Kidney (tissue), 14 donors: ENCODE data around the gene VSX1. TPM values are rescaled to one million over a fixed set of nuclear protein-coding genes. Genes with fewer than 3 reads are reported as not detected.
A peak's percentile ranks its signal among the peaks of the same experiment; 100 is the strongest.

Experiments used
- DNase-seq, 5 donors: peaks; one replicate each; pipeline ENCODE4 v3.0.0-alpha.2; 2013 to 2020
- FAIRE-seq: peaks from 2 replicates; lab custom pipeline; 2012; peaks lifted over from hg19 to GRCh38; lab: Jason Lieb, UNC
- H3K27ac ChIP-seq, 2 donors: one replicate each; pipeline ENCODE4 v1.7.0; 2013; ENCODE audit warnings: low read depth in 2 of 2, low read length in 2 of 2, inconsistent platforms in 1 of 2
- H3K27me3 ChIP-seq: one replicate; pipeline ENCODE4 v1.7.1; 2013; ENCODE audit warnings: low read length, inconsistent platforms; ENCODE audit not compliant: control insufficient read depth, insufficient read depth
- H3K36me3 ChIP-seq, 3 donors: one replicate each; pipeline versions ENCODE4 v1.7.0 to v1.7.1; 2013; ENCODE audit warnings: low read length in 3 of 3, control low read depth in 1 of 3, inconsistent platforms in 1 of 3; ENCODE audit not compliant: insufficient read depth in 3 of 3, control insufficient read depth in 2 of 3
- H3K4me1 ChIP-seq, 3 donors: one replicate each; pipeline versions ENCODE4 v1.7.0 to v1.7.1; 2013; ENCODE audit warnings: low read length in 3 of 3, inconsistent platforms in 1 of 3, low read depth in 1 of 3; ENCODE audit not compliant: control insufficient read depth in 2 of 3, insufficient read depth in 2 of 3
- H3K4me3 ChIP-seq, 3 donors: one replicate each; pipeline versions ENCODE4 v1.7.0 to v1.8.1; 2013; ENCODE audit warnings: low read length in 3 of 3, control low read depth in 1 of 3, inconsistent platforms in 1 of 3
- H3K9ac ChIP-seq, 3 donors: one replicate each; pipeline versions ENCODE4 v1.7.0 to v1.7.1; 2013; ENCODE audit warnings: low read length in 3 of 3, control low read depth in 1 of 3, inconsistent platforms in 1 of 3
- H3K9me3 ChIP-seq, 3 donors: one replicate each; pipeline versions ENCODE4 v1.7.0 to v1.7.1; 2013; ENCODE audit warnings: low read length in 3 of 3, control low read depth in 1 of 3, inconsistent platforms in 1 of 3; ENCODE audit not compliant: control insufficient read depth in 2 of 3, insufficient read depth in 1 of 3
- CTCF ChIP-seq: IDR thresholded peaks from 3 replicates; pipeline ENCODE4 v1.5.1; 2012; ENCODE audit warnings: mild to moderate bottlenecking, moderate library complexity, borderline replicate concordance; ENCODE audit not compliant: insufficient read depth; ENCODE audit errors: extremely low read depth
- intact Hi-C: fragments of 100-400 bp; cut with DNase I; formaldehyde crosslinking; loops from one replicate; pipeline ENCODE4 v1.11.1; 2022
- polyA plus RNA-seq: library from polyadenylated mRNA; stranded (reverse); fragments of 350-450 nt; fragmentation: Illumina TruSeq; extraction: RNeasy Lipid Tissue Mini Kit (QIAGEN cat#74804); gene quantifications from one replicate; pipeline ENCODE4 v1.2.3, GENCODE V29; 2014; ENCODE audit warnings: low read depth, low replicate concordance; ENCODE audit not compliant: insufficient read depth
- total RNA-seq: library from RNA; stranded (reverse); fragmentation: NEBNext Ultra II Directional; extraction: Animal tissue kit (Norgen Biotek cat#: 25700); gene quantifications from one replicate; pipeline ENCODE4 v1.2.1, GENCODE V29; 2021
- donor health status: control.
- donor health status: control.
- donor health status: control.
- donor health status: control.
- donor health status: control.
- donor health status: DM: yes; HTN: yes; CAD: no.
- donor health status: Normal renal cell carcinoma (clear cell type).

Gene VSX1
- total and polyA plus RNA-seq, 2 donors from 2014 or later = 0.41 TPM; not detected in 1

GRCh38 chr20:25043499-25044260 is 38.3 kb downstream of the VSX1 start:
- no peak for TF ChIP-seq CTCF
- no peak for FAIRE-seq
- H3K9ac ChIP-seq = peak overlapping the region in 1 of 3 donors; percentile 14

DNA sequence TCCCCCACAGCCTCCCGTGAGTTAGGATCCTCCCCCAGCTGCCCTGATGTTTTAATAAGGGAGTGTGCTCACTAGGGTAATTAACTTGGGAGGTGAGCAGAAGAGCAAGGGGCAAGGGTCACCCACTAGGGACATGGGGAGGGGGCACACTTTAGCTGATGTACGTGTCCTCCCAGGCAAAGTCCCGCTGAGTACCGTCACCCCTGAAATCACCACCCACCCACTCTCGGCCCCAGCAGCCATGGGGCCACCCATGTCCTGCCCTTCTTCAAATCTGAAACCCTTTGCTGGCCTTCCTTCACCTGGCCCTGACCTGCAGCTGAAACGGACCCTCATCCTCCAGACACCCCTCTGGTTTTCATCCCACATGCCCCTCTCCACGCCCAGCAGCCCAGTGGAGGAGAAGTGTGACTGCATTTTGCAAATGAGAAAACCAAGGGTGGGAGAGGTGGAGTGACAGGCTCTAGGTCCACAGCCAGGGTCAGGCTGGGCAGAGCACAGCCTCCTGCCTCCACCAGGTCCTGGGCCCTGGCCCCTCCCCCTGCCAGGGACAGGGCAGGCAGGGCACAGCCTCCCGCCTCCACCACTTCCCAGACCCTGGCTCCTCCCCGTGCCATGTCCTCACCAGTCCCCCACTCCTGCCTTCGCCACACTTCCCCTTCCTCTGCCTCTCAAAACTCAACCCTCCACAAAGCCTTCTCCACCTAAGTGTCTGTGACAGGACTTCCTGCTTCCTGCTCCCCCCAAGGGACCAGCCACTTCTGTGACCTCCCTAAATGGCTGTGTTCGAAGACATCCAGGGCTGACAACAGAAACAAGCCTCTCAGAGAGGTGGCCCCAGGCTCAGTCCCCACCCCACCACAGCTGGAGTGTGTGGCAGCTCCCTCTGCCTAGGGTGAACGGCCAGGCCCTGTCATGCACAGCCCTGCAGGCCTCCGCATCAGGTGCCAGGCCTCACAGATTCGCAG is 39.1 kb downstream of the VSX1 start:
- H3K36me3 ChIP-seq = peaks cover 2 to 14% (median 10%) of the 10 kb centered on the region in 3 donors
- peak overlapping the region; percentile 48 to 73 for H3K27ac ChIP-seq
- no peaks in the 10 kb centered on the region for H3K27me3 ChIP-seq
- H3K9ac ChIP-seq = peak overlapping the region in 1 of 3 donors; percentile 14
- peaks cover 0 to 61% (median 59%) of the 10 kb centered on the region in 3 donors for H3K4me1 ChIP-seq
- H3K4me3 ChIP-seq = no peak overlapping the region
- TF ChIP-seq CTCF = no peak
- H3K9me3 ChIP-seq = no peaks in the 10 kb centered on the region
- FAIRE-seq = no peak
- DNase-seq = peak in 3 of 5 donors; percentile 11 to 86 (median 42)
- intact Hi-C loops = no loop called here

More at GRCh38 chr20:25043499-25044260, 38.3 kb downstream of the VSX1 start:
- intact Hi-C loops = no loop called here
- Histone ChIP-seq H3K4me3 (no peak overlapping the region), H3K27ac (peak overlapping the region; percentile 48 to 73), H3K36me3 (peaks cover 2 to 14% (median 10%) of the 10 kb centered on the region in 3 donors), H3K27me3 (no peaks in the 10 kb centered on the region), H3K4me1 (peaks cover 0 to 59% (median 58%) of the 10 kb centered on the region in 3 donors), H3K9me3 (no peaks in the 10 kb centered on the region)
- peak in 1 of 5 donors; percentile 61 for DNase-seq

- DNase-seq = peak in 1 of 5 donors; percentile 39
Measured at GRCh38 chr20:25041813-25042530, 40.0 kb downstream of the VSX1 start.

More at GRCh38 chr20:25041813-25042530, 40.0 kb downstream of the VSX1 start:
- Histone ChIP-seq H3K4me1 (peaks cover 0 to 67% (median 66%) of the 10 kb centered on the region in 3 donors), H3K27me3 (no peaks in the 10 kb centered on the region), H3K9me3 (no peaks in the 10 kb centered on the region), H3K27ac (peak overlapping the region in 1 of 2 donors; percentile 48), H3K36me3 (peaks cover 0 to 5% (median 2%) of the 10 kb centered on the region in 3 donors), H3K9ac (no peak overlapping the region), H3K4me3 (no peak overlapping the region)
- intact Hi-C loops = no loop called here
- no peak for TF ChIP-seq CTCF
- FAIRE-seq = no peak
